Measurements from ENCODE around the gene LRP3.
A peak's percentile ranks its signal among the peaks of the same experiment; 100 is the strongest.

LRP3 gene

GRCh38 chr19:33248954-33249613 is 55.0 kb downstream of the LRP3 start:
- no peak overlapping the region for H3K27ac ChIP-seq

GRCh38 chr19:33249740-33250366 is 55.7 kb downstream of the LRP3 start:
- TF ChIP-seq, protein P1, sequence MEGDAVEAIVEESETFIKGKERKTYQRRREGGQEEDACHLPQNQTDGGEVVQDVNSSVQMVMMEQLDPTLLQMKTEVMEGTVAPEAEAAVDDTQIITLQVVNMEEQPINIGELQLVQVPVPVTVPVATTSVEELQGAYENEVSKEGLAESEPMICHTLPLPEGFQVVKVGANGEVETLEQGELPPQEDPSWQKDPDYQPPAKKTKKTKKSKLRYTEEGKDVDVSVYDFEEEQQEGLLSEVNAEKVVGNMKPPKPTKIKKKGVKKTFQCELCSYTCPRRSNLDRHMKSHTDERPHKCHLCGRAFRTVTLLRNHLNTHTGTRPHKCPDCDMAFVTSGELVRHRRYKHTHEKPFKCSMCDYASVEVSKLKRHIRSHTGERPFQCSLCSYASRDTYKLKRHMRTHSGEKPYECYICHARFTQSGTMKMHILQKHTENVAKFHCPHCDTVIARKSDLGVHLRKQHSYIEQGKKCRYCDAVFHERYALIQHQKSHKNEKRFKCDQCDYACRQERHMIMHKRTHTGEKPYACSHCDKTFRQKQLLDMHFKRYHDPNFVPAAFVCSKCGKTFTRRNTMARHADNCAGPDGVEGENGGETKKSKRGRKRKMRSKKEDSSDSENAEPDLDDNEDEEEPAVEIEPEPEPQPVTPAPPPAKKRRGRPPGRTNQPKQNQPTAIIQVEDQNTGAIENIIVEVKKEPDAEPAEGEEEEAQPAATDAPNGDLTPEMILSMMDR (IDR thresholded peaks at IDR 0.05): no peak
- no peak for TF ChIP-seq ZFX (IDR thresholded peaks at IDR 0.05; ENCODE audit: borderline replicate concordance)
- no peak overlapping the region for H3K27ac ChIP-seq

More at GRCh38 chr19:33248954-33249613, 55.0 kb downstream of the LRP3 start:
- TF ChIP-seq ZFX (IDR thresholded peaks at IDR 0.05; ENCODE audit: borderline replicate concordance): no peak
- TF ChIP-seq, protein P1 (IDR thresholded peaks at IDR 0.05): peak; percentile 10; the same call in 1 of the 2 replicates

GRCh38 chr19:33250500-33250899 is 56.4 kb downstream of the LRP3 start:
- TF ChIP-seq ZFX (IDR thresholded peaks at IDR 0.05; ENCODE audit: borderline replicate concordance): no peak
- TF ChIP-seq, protein P1 (IDR thresholded peaks at IDR 0.05): no peak
- no peak overlapping the region for H3K27ac ChIP-seq

DNA sequence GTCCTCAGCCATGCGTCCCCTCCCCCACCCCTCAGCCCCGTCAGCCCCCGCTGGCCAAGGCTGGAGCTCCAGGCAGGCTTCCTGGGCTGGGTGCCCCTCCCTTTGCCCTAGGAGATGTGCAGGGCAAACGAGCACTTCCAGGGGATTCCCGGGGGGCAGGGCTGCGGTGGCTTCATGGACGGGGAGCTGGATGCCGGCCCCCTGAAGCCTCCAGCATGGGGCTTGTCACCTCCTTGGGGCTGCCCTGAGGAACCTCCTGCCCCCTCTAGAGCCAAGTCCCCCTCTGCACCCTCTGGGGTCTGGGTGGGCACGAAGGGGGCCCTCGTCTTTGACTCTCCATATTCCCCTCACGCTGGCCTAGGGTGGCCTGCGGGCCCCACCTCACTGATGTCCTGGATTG is 56.9 kb downstream of the LRP3 start:
- H3K27ac ChIP-seq: no peak overlapping the region
- TF ChIP-seq ZFX (IDR thresholded peaks at IDR 0.05; ENCODE audit: borderline replicate concordance): no peak
- TF ChIP-seq, protein P1 (IDR thresholded peaks at IDR 0.05): no peak

- TF ChIP-seq, protein P1 (IDR thresholded peaks at IDR 0.05): no peak
- TF ChIP-seq ZFX (IDR thresholded peaks at IDR 0.05; ENCODE audit: borderline replicate concordance): no peak
- no peak overlapping the region for H3K27ac ChIP-seq
Observed at GRCh38 chr19:33251526-33252090, 57.5 kb downstream of the LRP3 start.

GRCh38 chr19:33252418-33252962 is 58.4 kb downstream of the LRP3 start:
- no peak overlapping the region for H3K27ac ChIP-seq
- TF ChIP-seq ZFX (IDR thresholded peaks at IDR 0.05; ENCODE audit: borderline replicate concordance): no peak
- TF ChIP-seq, protein P1 (IDR thresholded peaks at IDR 0.05): no peak

GRCh38 chr19:33252971-33253370 is 58.8 kb downstream of the LRP3 start:
- no peak overlapping the region for H3K27ac ChIP-seq
- no peak for TF ChIP-seq ZFX (IDR thresholded peaks at IDR 0.05; ENCODE audit: borderline replicate concordance)
- TF ChIP-seq, protein P1 (IDR thresholded peaks at IDR 0.05): no peak

Data from 22Rv1 (cell line).